Measurements from ENCODE around the gene EHMT1. TPM values are rescaled to one million over a fixed set of nuclear protein-coding genes. Genes with fewer than 3 reads are reported as not detected.

EHMT1 gene
- total RNA-seq, 6 experiments from 2014 or later = 26.8 to 51.9 (median 36.7) TPM

DNA sequence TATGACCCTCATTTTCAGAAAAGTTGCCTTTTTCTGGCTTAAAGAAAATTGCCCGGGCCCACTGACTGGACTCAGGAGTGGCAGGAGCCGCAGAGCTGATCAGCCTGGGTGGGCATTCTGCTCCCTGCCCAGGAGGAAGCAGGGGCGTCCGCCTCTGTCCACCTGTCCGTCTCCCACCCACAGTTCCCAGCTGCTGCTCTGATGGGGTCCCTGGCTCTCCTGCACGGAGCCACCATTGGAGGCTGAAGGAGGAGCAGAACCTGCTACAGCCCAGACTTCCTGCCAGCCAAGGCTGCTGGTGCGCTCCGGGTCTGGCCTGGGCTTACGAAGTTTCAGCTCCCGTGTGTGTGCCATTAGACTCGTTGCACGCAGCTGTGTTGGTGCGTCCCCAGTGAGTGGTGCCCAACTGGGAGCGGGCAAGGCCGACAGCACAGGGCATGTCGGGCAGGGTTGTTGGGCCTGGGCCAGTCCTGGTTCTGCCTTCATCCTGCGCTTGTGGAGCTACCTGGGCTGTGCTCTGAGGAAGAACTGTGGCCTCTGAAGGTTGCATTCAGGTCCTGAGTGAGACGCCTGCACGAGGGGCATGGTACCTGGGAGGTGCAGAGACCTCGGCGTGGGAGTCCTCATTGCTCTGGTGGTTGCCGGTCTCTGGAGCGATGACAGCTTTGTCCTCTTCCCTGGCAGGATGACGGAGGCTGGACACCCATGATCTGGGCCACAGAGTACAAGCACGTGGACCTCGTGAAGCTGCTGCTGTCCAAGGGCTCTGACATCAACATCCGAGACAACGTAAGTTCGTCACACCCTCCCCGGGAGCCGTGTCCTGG is 181.6 kb downstream of the EHMT1 start:
- H3K4me3 ChIP-seq = no peak overlapping the region
- 95% methylated on average over 4 of the region's 31 CpGs for WGBS (ENCODE audit: insufficient coverage, low coverage, low lambda C conversion rate, missing lambda C conversion rate)
- H3K4me1 ChIP-seq = no peaks in the 10 kb centered on the region
- DNase-seq (no peak), ATAC-seq (peak in 1 of 4 donors; percentile 4)
- TF ChIP-seq, protein P1, sequence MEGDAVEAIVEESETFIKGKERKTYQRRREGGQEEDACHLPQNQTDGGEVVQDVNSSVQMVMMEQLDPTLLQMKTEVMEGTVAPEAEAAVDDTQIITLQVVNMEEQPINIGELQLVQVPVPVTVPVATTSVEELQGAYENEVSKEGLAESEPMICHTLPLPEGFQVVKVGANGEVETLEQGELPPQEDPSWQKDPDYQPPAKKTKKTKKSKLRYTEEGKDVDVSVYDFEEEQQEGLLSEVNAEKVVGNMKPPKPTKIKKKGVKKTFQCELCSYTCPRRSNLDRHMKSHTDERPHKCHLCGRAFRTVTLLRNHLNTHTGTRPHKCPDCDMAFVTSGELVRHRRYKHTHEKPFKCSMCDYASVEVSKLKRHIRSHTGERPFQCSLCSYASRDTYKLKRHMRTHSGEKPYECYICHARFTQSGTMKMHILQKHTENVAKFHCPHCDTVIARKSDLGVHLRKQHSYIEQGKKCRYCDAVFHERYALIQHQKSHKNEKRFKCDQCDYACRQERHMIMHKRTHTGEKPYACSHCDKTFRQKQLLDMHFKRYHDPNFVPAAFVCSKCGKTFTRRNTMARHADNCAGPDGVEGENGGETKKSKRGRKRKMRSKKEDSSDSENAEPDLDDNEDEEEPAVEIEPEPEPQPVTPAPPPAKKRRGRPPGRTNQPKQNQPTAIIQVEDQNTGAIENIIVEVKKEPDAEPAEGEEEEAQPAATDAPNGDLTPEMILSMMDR (IDR thresholded peaks at IDR 0.05) = no peak
- TF ChIP-seq POLR2A (IDR thresholded peaks at IDR 0.05) = no peak
- H3K36me3 ChIP-seq = peaks cover 0 to 28% (median 9%) of the 10 kb centered on the region in 4 donors
- no peaks in the 10 kb centered on the region for H3K27me3 ChIP-seq
- no peak overlapping the region for H3K27ac ChIP-seq
- intact Hi-C loops (cut with DNase I) = no loop called here
- H3K9me3 ChIP-seq = no peaks in the 10 kb centered on the region

DNA sequence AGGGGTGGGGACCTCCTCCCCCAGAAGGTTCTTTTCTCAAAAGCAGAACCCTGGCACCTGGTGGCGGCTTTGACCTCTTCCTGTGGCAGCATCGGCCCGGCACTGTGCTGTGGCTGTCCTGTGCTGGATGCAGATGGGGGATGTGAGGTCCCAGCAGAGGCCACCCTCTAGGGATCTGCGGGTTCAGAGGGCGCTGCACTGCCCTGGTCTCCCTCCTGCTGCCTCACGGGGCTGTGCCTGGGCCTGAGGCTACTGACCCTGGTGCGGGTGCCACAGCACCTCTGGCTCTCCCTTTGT is 182.2 kb downstream of the EHMT1 start:
- peak in 2 of 4 donors; percentile 7 to 19 for ATAC-seq

DNA sequence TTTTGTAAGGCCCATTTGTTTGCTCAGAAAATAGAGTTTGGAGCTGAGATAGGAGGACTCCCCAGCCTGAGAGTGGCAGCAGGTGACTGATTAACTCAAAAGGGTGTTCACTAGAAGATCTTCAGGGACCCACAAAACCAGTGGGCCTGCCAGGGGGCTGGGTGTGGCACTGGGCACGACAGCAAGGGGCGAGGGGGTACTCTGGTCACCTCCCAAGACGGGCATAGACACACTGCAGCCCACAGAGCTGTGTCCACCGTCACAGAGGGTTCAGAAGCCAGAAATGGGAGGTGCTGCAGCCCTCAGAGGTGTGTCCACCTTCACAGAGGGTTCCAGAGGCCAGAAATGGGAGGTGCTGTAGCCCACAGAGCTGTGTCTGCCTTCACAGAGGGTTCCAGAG is 183.2 kb downstream of the EHMT1 start:
- Histone ChIP-seq H3K4me3 (no peak overlapping the region), H3K27ac (no peak overlapping the region), H3K36me3 (peaks cover 0 to 19% (median 9%) of the 10 kb centered on the region in 4 donors), H3K27me3 (no peaks in the 10 kb centered on the region), H3K9me3 (no peaks in the 10 kb centered on the region), H3K4me1 (no peaks in the 10 kb centered on the region)
- intact Hi-C loops (cut with DNase I) = no loop called here
- no peak for DNase-seq
- peak in 1 of 4 donors; percentile 15 for ATAC-seq
- WGBS (ENCODE audit: insufficient coverage, low coverage, low lambda C conversion rate, missing lambda C conversion rate) = no CpG with 5 or more reads among the region's 4 CpGs
- TF ChIP-seq, protein P1 (IDR thresholded peaks at IDR 0.05) = no peak
- TF ChIP-seq POLR2A (IDR thresholded peaks at IDR 0.05) = no peak

More for the DNA sequence above, 182.2 kb downstream of the EHMT1 start:
- H3K36me3 ChIP-seq = peaks cover 0 to 22% (median 9%) of the 10 kb centered on the region in 4 donors
- intact Hi-C loops (cut with DNase I) = no loop called here
- H3K9me3 ChIP-seq = no peaks in the 10 kb centered on the region
- no peak for DNase-seq
- WGBS (ENCODE audit: insufficient coverage, low coverage, low lambda C conversion rate, missing lambda C conversion rate) = no CpG with 5 or more reads among the region's 7 CpGs
- no peak for TF ChIP-seq POLR2A (IDR thresholded peaks at IDR 0.05)
- TF ChIP-seq, protein P1 (IDR thresholded peaks at IDR 0.05) = no peak
- H3K27ac ChIP-seq = no peak overlapping the region
- H3K27me3 ChIP-seq = no peaks in the 10 kb centered on the region
- no peaks in the 10 kb centered on the region for H3K4me1 ChIP-seq
- H3K4me3 ChIP-seq = no peak overlapping the region

DNA sequence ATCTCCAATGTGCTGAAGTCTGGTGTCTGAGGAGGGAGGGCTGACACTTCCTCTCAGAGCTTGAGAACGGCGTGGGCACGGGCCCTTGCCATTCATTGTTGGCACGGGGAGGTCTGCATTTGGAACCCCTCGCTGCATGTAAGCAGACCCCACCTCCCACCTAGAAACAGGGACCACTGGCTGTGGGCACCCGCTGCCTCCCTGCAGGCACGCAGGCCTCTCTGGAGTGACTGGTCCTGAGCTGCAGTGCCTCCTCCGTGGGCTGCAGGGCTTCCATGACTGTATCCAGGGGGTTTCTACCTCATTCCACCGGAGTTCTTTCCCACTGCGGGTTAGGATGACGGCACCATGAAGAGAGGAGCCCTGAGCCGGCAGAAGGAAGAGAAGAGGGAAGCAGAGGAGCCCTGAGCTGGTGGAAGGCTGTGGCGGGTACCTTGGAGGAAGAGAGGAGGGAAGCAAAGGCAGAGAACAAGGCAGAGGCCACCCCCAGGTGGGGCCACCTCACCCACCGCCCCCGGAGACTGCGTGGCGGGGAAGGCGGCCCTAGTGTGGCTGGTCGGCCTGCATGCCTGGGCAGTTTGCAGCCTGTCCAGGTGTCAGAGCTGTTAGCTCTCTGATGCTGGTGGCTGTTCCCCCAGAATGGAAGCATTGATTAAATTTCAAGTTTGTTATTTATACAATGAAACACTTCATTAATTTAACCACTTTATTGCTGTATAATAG is 183.9 kb downstream of the EHMT1 start:
- DNase-seq (no peak), ATAC-seq (no peak)
- Histone ChIP-seq H3K4me3 (no peak overlapping the region), H3K9me3 (no peaks in the 10 kb centered on the region), H3K27ac (no peak overlapping the region), H3K36me3 (peaks cover 0 to 19% (median 9%) of the 10 kb centered on the region in 4 donors), H3K27me3 (no peaks in the 10 kb centered on the region), H3K4me1 (no peaks in the 10 kb centered on the region)
- intact Hi-C loops (cut with DNase I) = no loop called here
- 95% methylated on average over 9 of the region's 19 CpGs for WGBS (ENCODE audit: insufficient coverage, low coverage, low lambda C conversion rate, missing lambda C conversion rate)
- TF ChIP-seq, protein P1 (IDR thresholded peaks at IDR 0.05) = no peak
- TF ChIP-seq POLR2A (IDR thresholded peaks at IDR 0.05) = no peak

Data from right lobe of liver (tissue), 6 donors.